Measurements from ENCODE around the gene SMCO3.

GRCh38 chr12:14774074-14774905 lies 39.7 kb downstream of the SMCO3 start:
- TF ChIP-seq CTCF (conservative IDR thresholded peaks at IDR 0.05; ENCODE audit: low read depth, low read length) (no peak), EZH2phosphoT487 (IDR thresholded peaks at IDR 0.05; ENCODE audit: borderline replicate concordance, low read length) (no peak)
